Trophoblast cell (in vitro differentiated cells and primary cell): ENCODE measurements around the gene B4GALT1.

Experiments used
- DNase-seq, 2 donors: peaks; one replicate each; pipeline ENCODE4 v3.0.0-alpha.2; 2016
- H2AFZ ChIP-seq: 2 replicates; pipeline ENCODE4 v1.6.1; 2013; ENCODE audit warnings: low read length, moderate library complexity, mild to moderate bottlenecking; ENCODE audit not compliant: insufficient read depth, poor library complexity
- H2AK5ac ChIP-seq: 2 replicates; pipeline ENCODE4 v1.6.1; 2013; ENCODE audit warnings: mild to moderate bottlenecking, low read length
- H2BK120ac ChIP-seq: 2 replicates; pipeline ENCODE4 v1.6.1; 2013; ENCODE audit warnings: low read length, mild to moderate bottlenecking, moderate library complexity; ENCODE audit not compliant: insufficient read depth, poor library complexity
- H2BK12ac ChIP-seq: 2 replicates; pipeline ENCODE4 v1.6.1; 2013; ENCODE audit warnings: mild to moderate bottlenecking, low read length, moderate library complexity
- H2BK5ac ChIP-seq: 2 replicates; pipeline ENCODE4 v1.6.1; 2013; ENCODE audit warnings: low read length, low read depth, moderate library complexity, mild to moderate bottlenecking; ENCODE audit not compliant: poor library complexity
- H3K14ac ChIP-seq: 2 replicates; pipeline ENCODE4 v1.6.1; 2013; ENCODE audit warnings: mild to moderate bottlenecking, low read length
- H3K18ac ChIP-seq: 2 replicates; pipeline ENCODE4 v1.6.1; 2013; ENCODE audit warnings: mild to moderate bottlenecking, low read length
- H3K23ac ChIP-seq: 2 replicates; pipeline ENCODE4 v1.6.1; 2013; ENCODE audit warnings: low read length
- H3K27ac ChIP-seq: 2 replicates; pipeline ENCODE4 v1.5.1; 2013; ENCODE audit warnings: low read depth, mild to moderate bottlenecking, inconsistent platforms, low read length, moderate library complexity
- H3K27me3 ChIP-seq: 2 replicates; pipeline ENCODE4 v1.6.1; 2013; ENCODE audit warnings: inconsistent platforms, mild to moderate bottlenecking, low read length, moderate library complexity; ENCODE audit not compliant: insufficient read depth
- H3K36me3 ChIP-seq, 2 experiments: 1 replicate in 1 of 2; 2 replicates in 1 of 2; pipeline ENCODE4 v1.6.1; 2013; ENCODE audit warnings: low read length in 2 of 2, mild to moderate bottlenecking in 2 of 2, moderate library complexity in 1 of 2; ENCODE audit not compliant: insufficient read depth in 2 of 2, control insufficient read depth in 1 of 2
- H3K4ac ChIP-seq: 2 replicates; pipeline ENCODE4 v1.6.1; 2013; ENCODE audit warnings: low read depth, mild to moderate bottlenecking, low read length, moderate library complexity
- H3K4me1 ChIP-seq, 2 experiments: 1 replicate in 1 of 2; 2 replicates in 1 of 2; pipeline ENCODE4 v1.6.1; 2013; ENCODE audit warnings: low read length in 2 of 2, mild to moderate bottlenecking in 2 of 2, moderate library complexity in 1 of 2; ENCODE audit not compliant: insufficient read depth in 2 of 2, control insufficient read depth in 1 of 2
- H3K4me2 ChIP-seq: 2 replicates; pipeline ENCODE4 v1.6.1; 2013; ENCODE audit warnings: inconsistent platforms, mild to moderate bottlenecking, low read length, moderate library complexity
- H3K4me3 ChIP-seq: 2 replicates; pipeline ENCODE4 v1.5.1; 2013; ENCODE audit warnings: mild to moderate bottlenecking, low read depth, low read length, inconsistent platforms
- H3K79me1 ChIP-seq: one replicate; pipeline ENCODE4 v1.6.1; 2013; ENCODE audit warnings: low read length
- H3K79me2 ChIP-seq: 2 replicates; pipeline ENCODE4 v1.6.1; 2013; ENCODE audit warnings: low read length, mild to moderate bottlenecking; ENCODE audit not compliant: control insufficient read depth, insufficient read depth, poor library complexity
- H3K9ac ChIP-seq: 2 replicates; pipeline ENCODE4 v1.6.1; 2013; ENCODE audit warnings: mild to moderate bottlenecking, low read length
- H3K9me3 ChIP-seq: 2 replicates; pipeline ENCODE4 v1.6.1; 2013; ENCODE audit warnings: low read depth, mild to moderate bottlenecking, control low read depth, inconsistent platforms, low read length; ENCODE audit not compliant: insufficient read depth
- H4K12ac ChIP-seq: 2 replicates; pipeline ENCODE4 v1.6.1; 2013; ENCODE audit warnings: low read depth, mild to moderate bottlenecking, low read length, moderate library complexity
- H4K8ac ChIP-seq: 2 replicates; pipeline ENCODE4 v1.6.1; 2013; ENCODE audit warnings: low read depth, mild to moderate bottlenecking, low read length, moderate library complexity
- H4K91ac ChIP-seq: one replicate; pipeline ENCODE4 v1.6.1; 2013; ENCODE audit warnings: low read depth, mild to moderate bottlenecking, low read length, moderate library complexity
- WGBS: extraction: QIAGEN DNeasy Blood & Tissue Kit; methylation state at CpG from one replicate; pipeline ENCODE4 v1.1.7; 2013; ENCODE audit warnings: missing lambda C conversion rate; ENCODE audit not compliant: insufficient read length, insufficient coverage; ENCODE audit errors: extremely low coverage; 5-methylcytosine and 5-hydroxymethylcytosine counted together

B4GALT1 gene

GRCh38 chr9:33190021-33190705, 23.0 kb upstream of the B4GALT1 start:
- Histone ChIP-seq H3K18ac (no peak overlapping the region), H3K9ac (no peak overlapping the region), H3K9me3 (no peaks in the 10 kb centered on the region), H2BK12ac (no peak overlapping the region), H3K4me1 (peaks cover 8 to 9% of the 10 kb centered on the region in 2 experiments), H3K27ac (no peak overlapping the region), H3K79me2 (peaks cover 2% of the 10 kb centered on the region), H3K4me3 (no peak overlapping the region), H3K23ac (no peak overlapping the region), H4K8ac (no peak overlapping the region), H4K91ac (no peak overlapping the region), H3K27me3 (no peaks in the 10 kb centered on the region), H3K36me3 (no peaks in the 10 kb centered on the region), H3K14ac (no peak overlapping the region), H3K4ac (no peak overlapping the region), H2BK120ac (no peak overlapping the region), H2AK5ac (no peak overlapping the region), H2AFZ (no peak overlapping the region), H2BK5ac (no peak overlapping the region), H3K79me1 (no peaks in the 10 kb centered on the region), H3K4me2 (no peak overlapping the region), H4K12ac (no peak overlapping the region)
- WGBS, result no CpG with 5 or more reads among the region's 4 CpGs
- no peak for DNase-seq

GRCh38 chr9:33189331-33189791, 22.2 kb upstream of the B4GALT1 start:
- DNase-seq, result peak; percentile 54 to 59
- no peaks in the 10 kb centered on the region for H3K36me3 ChIP-seq
- no peak overlapping the region for H3K4ac ChIP-seq
- WGBS, result no CpG with 5 or more reads among the region's 6 CpGs
- H3K4me1 ChIP-seq, result peaks cover 8 to 9% of the 10 kb centered on the region in 2 experiments
- H4K91ac ChIP-seq, result no peak overlapping the region
- H4K8ac ChIP-seq, result no peak overlapping the region
- no peaks in the 10 kb centered on the region for H3K79me1 ChIP-seq
- H3K79me2 ChIP-seq, result peaks cover 2% of the 10 kb centered on the region
- no peak overlapping the region for H4K12ac ChIP-seq
- H3K9me3 ChIP-seq, result no peaks in the 10 kb centered on the region
- H3K4me3 ChIP-seq, result no peak overlapping the region
- no peak overlapping the region for H3K9ac ChIP-seq
- H2AK5ac ChIP-seq, result no peak overlapping the region
- H2AFZ ChIP-seq, result no peak overlapping the region
- no peak overlapping the region for H2BK5ac ChIP-seq
- H3K23ac ChIP-seq, result no peak overlapping the region
- no peak overlapping the region for H3K27ac ChIP-seq
- H2BK120ac ChIP-seq, result no peak overlapping the region
- H3K4me2 ChIP-seq, result no peak overlapping the region
- H2BK12ac ChIP-seq, result no peak overlapping the region
- H3K27me3 ChIP-seq, result no peaks in the 10 kb centered on the region
- H3K14ac ChIP-seq, result no peak overlapping the region
- no peak overlapping the region for H3K18ac ChIP-seq

DNA sequence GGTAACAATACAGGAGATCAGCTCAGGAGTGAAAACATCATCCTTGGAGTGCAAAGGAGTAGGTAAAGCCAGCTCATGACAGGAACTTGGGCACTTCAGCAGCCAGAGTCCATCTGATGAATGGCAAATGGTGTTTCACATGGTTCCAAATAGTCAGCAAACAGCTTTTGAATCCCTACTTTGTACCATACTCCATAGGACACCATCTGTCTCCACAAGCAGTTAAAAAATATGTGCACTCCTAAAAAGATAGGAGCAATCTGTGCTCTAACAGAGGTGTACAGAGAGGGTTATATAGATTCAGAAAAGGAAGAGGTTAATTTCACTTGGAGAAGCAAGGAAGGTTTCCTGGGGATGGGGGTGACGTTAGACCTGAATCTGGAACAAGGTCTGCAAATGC, 21.6 kb upstream of the B4GALT1 start:
- Histone ChIP-seq H3K36me3 (no peaks in the 10 kb centered on the region), H4K12ac (no peak overlapping the region), H3K4me1 (peaks cover 8 to 9% of the 10 kb centered on the region in 2 experiments), H3K79me2 (peaks cover 2% of the 10 kb centered on the region), H4K91ac (no peak overlapping the region), H4K8ac (no peak overlapping the region), H2BK12ac (no peak overlapping the region), H3K4ac (no peak overlapping the region), H2BK5ac (no peak overlapping the region), H2AK5ac (no peak overlapping the region), H3K23ac (no peak overlapping the region), H3K27me3 (no peaks in the 10 kb centered on the region), H3K9me3 (no peaks in the 10 kb centered on the region), H3K4me3 (no peak overlapping the region), H2AFZ (no peak overlapping the region), H3K27ac (no peak overlapping the region), H3K18ac (no peak overlapping the region), H3K79me1 (no peaks in the 10 kb centered on the region), H3K4me2 (no peak overlapping the region), H3K14ac (no peak overlapping the region), H3K9ac (no peak overlapping the region), H2BK120ac (no peak overlapping the region)
- WGBS, result no CpG with 5 or more reads among the region's 1 CpG
- DNase-seq, result no peak

DNA sequence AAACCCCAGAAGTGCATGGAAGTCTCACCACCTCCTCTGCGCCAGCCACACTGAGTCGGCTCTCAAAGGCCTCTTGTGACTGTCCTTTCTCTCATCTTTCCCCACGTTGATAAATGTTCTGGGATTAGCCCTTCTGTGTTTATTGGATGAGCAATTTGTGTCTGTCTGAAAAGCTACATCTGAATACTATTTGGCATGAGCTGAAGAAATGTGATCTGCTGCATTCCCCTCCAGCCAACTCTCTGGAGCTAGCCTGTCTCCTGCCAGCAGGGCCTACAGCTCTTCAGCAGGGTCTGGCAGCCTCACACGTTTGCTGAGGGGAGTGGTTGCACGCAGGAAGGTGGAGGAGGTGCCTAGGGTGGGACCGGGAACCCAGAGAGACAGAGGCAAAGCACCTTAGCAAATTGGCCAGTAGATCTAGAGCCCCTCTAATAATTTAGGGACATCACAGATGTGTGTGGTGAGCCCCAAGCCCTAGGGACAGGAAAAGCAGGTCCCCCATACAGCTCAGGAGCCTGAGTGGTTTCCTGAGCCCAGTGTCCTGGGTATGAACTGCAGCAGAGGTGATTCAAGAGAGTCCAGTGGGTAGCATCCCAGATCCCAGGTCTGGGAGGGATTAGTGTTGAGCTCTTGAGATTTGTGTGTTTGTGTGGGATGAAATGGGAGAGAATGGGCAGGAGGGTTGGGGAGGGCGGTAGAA, 20.5 kb upstream of the B4GALT1 start:
- H2BK5ac ChIP-seq, result no peak overlapping the region
- H3K14ac ChIP-seq, result no peak overlapping the region
- no peak overlapping the region for H3K4me3 ChIP-seq
- H3K9ac ChIP-seq, result no peak overlapping the region
- no peak overlapping the region for H2AFZ ChIP-seq
- H3K23ac ChIP-seq, result no peak overlapping the region
- peaks cover 8 to 9% of the 10 kb centered on the region in 2 experiments for H3K4me1 ChIP-seq
- H2BK120ac ChIP-seq, result no peak overlapping the region
- H4K91ac ChIP-seq, result no peak overlapping the region
- H3K4me2 ChIP-seq, result no peak overlapping the region
- no peaks in the 10 kb centered on the region for H3K36me3 ChIP-seq
- no peaks in the 10 kb centered on the region for H3K9me3 ChIP-seq
- H3K79me2 ChIP-seq, result peaks cover 2% of the 10 kb centered on the region
- no peak overlapping the region for H2AK5ac ChIP-seq
- no peak overlapping the region for H2BK12ac ChIP-seq
- no peak overlapping the region for H3K27ac ChIP-seq
- H4K12ac ChIP-seq, result no peak overlapping the region
- no peak overlapping the region for H3K18ac ChIP-seq
- no peak overlapping the region for H3K4ac ChIP-seq
- no peaks in the 10 kb centered on the region for H3K27me3 ChIP-seq
- WGBS, result 100% methylated on average over 1 of the region's 7 CpGs
- no peaks in the 10 kb centered on the region for H3K79me1 ChIP-seq
- H4K8ac ChIP-seq, result no peak overlapping the region
- DNase-seq, result peak in 1 of 2 donors; percentile 29
